Measurements from ENCODE around the gene ARHGAP22. TPM values are rescaled to one million over a fixed set of nuclear protein-coding genes. Genes with fewer than 3 reads are reported as not detected.

The ARHGAP22 gene
- total RNA-seq, 1 donor from 2014 or later = 19.7 TPM

GRCh38 chr10:48477616-48478015 lies 127.3 kb downstream of the ARHGAP22 start:
- no peak for DNase-seq (ENCODE audit: low read depth)

DNA sequence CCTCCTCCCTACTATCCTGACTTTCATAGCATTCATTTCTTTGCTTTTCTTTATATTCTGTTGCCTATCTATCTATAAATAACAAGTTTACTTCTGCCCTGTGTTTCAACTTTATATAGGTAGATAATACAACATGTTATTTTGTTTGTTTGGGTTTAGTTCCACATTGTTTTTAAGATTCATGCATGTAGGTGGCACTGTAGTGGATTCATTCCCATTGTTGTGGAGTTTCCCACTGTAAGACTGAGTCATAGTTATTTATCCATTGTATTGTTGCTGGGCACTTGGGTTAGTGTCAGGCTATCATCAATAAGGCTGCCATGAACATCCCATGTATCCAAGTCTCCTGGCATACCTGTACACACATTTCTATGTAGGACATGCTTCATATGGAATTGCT lies 127.7 kb downstream of the ARHGAP22 start:
- DNase-seq (ENCODE audit: low read depth) = no peak

DNA sequence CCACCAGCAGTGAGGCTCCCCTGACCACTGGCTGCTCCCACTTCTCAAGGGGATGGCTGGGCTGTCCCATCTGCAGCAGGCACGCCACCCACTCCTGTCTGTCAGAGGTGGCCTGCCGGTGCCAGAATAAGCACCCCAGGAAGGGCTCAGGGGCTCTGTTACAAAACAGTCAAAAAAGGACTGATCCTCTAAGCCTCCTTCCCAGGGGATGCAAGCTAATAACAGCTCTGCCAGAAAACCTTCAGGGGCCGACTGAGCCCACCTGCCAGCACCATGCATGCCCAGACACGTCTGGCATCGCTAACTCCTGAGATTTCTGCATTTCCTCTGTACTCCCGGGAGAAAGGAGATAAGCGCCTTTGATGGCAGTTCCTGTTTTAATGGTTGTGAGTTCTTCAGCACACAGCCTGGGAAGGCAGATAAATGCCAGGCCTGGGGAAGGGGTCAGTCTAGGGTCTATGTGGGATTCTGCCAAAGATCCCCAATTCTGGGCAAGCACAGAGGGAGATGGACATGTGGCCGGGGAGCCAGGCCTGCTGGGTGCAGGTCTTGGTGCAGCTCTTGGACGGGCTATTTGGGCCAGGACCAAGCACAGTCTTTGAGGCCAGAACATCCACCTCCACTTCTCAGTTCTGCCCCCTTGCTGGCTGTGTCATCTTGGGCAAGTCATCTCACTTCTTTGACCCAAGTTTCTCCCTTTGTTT lies 128.4 kb downstream of the ARHGAP22 start:
- DNase-seq (ENCODE audit: low read depth) = no peak

- DNase-seq (ENCODE audit: low read depth) = no peak
Observed at GRCh38 chr10:48475943-48476278, 129.0 kb downstream of the ARHGAP22 start.

GRCh38 chr10:48474765-48475365 lies 130.0 kb downstream of the ARHGAP22 start:
- no peak for DNase-seq (ENCODE audit: low read depth)

DNA sequence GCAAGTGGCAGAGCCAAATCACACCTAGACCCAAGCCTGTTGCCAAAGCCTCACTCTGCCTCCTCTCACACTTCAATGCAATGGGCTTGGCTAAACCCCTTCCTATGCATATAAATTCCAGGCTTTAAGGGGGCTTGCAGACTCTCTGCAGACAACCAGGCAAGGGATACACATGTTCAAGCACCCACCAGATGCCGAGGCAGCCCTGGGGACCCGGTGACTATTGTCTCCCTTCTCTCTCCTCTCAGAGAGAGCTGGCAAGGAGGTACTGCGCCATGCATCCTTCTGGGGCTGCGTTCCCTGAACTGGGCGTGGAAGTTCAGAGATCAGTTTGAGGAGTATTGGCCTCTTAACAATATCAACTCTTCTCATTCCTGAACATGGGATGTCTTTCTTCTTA lies 131.2 kb downstream of the ARHGAP22 start:
- no peak for DNase-seq (ENCODE audit: low read depth)

GRCh38 chr10:48472501-48473069 lies 132.3 kb downstream of the ARHGAP22 start:
- no peak for DNase-seq (ENCODE audit: low read depth)

- peak; percentile 9 for DNase-seq (ENCODE audit: low read depth)
Observed at GRCh38 chr10:48470893-48471805, 133.7 kb downstream of the ARHGAP22 start.

GRCh38 chr10:48470115-48470892 lies 134.6 kb downstream of the ARHGAP22 start:
- DNase-seq (ENCODE audit: low read depth) = no peak

GRCh38 chr10:48469516-48470020 lies 135.3 kb downstream of the ARHGAP22 start:
- DNase-seq (ENCODE audit: low read depth) = no peak

DNA sequence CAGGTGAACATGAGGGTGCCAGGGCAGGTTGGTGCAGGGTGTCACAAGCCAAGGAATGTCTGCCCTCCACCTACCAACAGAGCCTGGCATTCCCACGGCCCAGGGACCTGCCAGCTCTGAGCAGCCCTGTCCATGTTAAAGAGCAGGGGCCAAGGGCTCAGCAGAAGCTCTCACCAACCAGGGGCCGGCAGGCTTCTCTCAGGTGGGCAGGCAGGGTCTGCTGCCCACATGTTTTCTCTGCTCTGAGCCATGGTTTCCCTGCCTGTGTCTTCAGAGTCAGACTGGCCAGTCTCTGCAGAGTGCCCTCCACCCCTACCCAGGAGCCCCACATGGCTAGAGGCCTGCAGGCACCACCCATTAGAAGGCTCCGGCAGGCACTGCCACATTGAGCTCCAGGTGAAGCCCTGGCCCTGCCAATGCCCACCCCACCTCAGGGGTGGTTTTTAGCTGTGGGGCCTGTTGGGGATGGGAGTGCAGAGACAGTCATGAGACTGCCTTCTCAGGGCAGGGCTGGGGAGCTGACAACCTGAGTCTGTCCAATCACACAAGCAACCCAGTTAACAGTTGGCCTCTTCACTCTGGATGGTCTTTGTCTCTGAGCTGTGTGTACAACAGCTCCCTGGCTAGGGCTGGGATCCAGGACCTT lies 135.9 kb downstream of the ARHGAP22 start:
- no peak for DNase-seq (ENCODE audit: low read depth)

- DNase-seq (ENCODE audit: low read depth) = no peak
Observed at GRCh38 chr10:48468130-48468790, 136.6 kb downstream of the ARHGAP22 start.

- DNase-seq (ENCODE audit: low read depth) = no peak
Observed at GRCh38 chr10:48467669-48468068, 137.2 kb downstream of the ARHGAP22 start.

DNA sequence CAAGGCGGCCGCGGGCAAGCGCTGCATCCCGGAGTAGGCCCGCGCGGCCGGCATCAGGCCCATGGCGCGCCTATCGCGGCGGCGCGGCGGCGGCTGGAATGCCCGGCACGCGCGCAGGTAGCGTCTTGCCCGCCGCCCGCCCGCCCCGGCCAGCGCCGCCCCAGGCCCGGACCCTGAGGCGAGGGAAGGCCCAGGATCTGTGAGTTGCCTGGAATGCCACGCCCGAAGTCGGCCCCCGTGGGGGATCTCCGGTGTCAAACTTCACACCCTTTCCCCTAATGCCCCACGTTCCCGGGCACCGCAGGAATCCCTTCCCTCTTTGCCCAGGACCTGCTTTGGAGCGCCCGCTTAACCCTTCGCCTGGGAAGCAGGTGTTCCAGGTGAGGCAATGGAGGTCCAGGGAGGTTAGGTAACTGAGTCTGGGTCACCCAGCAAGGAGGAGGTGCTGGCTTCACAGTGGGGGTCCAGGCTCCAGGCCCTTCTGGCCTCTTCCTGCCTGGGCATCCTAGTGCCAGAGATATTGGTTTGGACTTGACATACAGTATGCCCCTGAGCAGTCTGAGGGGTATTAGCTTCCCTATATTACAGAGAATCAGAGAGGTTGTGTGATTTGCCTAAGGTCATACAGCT lies 138.1 kb downstream of the ARHGAP22 start:
- no peak for DNase-seq (ENCODE audit: low read depth)

DNA sequence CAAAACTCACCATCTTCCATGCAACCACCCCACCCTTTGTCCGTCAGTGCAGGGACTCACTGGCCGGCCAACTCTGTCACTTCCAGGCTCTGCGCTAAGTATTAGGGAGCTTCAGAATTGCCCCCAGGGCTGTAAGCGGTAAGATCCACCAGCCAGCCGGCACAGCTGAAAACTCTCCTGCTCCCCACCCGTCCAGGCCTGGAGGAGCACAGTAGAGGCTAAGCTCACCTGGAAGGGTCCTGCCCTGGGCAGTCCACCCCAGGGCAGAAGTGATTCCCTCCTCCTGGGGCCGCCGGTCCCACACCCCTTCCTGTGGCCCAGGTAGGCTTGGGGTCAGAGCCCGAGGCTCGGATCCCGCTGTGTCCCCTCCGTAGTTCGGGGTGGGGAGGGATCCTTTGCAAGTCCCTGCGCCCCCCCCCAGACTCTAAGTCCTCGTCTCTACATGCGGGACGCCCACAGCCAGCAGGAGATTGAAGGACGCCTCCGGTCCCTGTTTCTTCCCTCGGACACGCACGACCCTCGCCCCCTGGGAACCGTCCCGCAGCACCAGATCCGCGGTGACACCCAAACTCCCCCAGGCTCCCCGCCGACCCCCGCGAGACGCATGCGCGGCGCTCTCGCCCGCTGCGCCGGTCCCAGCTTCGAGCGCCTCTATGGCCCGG lies 138.9 kb downstream of the ARHGAP22 start:
- no peak for DNase-seq (ENCODE audit: low read depth)

DNA sequence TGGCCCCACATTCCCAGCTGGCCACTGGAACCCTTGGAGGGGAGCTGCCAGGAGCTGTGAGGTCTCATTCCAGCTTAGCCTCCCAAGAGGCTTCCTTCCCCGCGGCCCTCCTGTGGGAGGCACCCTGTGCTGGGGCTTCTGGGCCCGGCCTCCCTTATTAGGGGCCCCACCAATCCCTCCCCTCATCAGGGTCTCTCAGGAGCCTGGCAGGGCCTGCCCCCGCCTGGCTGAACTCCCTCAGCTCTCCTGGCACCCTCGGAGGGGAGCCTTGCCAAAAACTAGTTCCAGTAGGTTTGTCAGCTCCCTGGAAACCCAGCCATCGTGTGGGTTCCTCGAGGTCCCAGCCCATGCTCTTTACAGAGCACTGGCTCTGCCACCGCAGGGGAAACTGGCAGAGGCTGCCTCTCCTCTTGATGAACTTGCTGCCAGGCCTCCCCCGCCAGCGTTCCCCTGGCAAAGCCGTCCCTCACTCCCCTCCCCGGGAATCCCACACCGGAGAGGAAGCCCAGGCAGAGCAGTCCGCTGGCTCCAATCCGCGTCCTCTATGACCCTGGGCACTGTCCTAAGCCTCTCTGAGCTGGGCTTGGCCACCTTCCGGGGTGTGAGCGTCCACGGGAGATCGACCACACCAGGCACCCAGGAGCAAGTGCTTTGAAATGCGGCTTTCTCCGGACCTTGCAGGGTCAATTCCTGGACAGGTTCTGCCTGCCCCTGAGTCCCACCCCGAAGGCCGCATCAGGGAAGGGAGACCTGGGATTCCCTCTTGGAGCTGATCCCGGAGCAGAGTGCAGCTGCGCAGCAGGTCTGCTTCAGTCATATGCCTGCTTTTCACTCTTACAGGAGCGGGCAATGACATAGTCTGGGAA lies 139.8 kb downstream of the ARHGAP22 start:
- DNase-seq (ENCODE audit: low read depth) = no peak

- no peak for DNase-seq (ENCODE audit: low read depth)
Observed at GRCh38 chr10:48464121-48464870, 140.6 kb downstream of the ARHGAP22 start.

All from renal cortical epithelial cell (primary cell).